ENCODE data around the gene KCNQ1.
A peak's percentile ranks its signal among the peaks of the same experiment; 100 is the strongest.

Gene KCNQ1

DNA sequence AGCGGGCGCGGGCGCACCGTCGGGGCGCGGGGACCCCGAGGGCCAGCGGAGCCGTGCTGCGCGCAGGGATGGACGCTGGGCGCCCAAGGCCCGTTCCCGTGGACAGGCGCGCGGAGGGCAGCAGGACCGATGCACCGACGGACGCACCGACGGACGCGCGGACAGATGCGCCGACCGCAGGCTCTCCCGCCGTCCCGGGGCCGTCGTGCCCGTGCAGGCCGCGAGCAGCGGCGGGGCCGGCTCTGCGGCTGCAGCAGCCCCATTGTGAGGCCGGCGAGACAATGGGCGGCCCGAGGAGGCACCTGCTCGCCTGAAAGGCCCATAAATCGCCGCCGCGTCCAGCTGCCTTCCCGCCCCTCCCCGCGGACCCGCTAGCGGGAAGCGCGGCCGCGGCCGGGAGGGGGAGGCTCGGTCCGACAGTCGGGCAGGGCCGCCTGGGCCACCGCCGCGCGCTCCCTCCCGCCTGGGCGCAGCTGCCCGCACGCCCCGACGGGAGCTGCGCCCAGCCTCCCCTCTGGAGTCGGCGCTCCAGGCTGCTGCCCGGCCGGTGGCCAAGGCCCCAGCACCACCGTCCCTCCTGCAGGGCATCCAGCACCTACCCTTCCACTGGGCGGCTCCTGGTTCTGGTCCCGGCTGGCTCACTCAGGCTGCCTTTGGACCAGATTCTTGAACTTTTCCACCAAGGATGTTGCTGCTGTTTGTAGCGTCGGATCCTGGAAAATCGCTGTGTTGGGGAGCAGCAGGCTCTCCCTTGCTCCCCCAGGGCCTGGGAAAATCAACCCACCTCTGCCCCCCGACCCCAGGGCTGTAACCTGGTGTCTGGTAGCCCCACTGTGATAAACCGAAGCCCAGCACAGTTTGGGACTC is 425.0 kb downstream of the KCNQ1 start:
- TF ChIP-seq SNAI2 (CRISPR knock-in tag; IDR thresholded peaks at IDR 0.05) (no peak), ZFP3 (CRISPR knock-in tag; IDR thresholded peaks at IDR 0.05) (no peak), OSR1 (CRISPR knock-in tag; IDR thresholded peaks at IDR 0.05) (no peak), POU6F1 (CRISPR knock-in tag; IDR thresholded peaks at IDR 0.05; ENCODE audit: borderline replicate concordance, low read depth) (no peak), ZNF70 (CRISPR knock-in tag; IDR thresholded peaks at IDR 0.05) (no peak), TOX (CRISPR knock-in tag; IDR thresholded peaks at IDR 0.05; ENCODE audit: borderline replicate concordance) (no peak), ZFP30 (CRISPR knock-in tag; IDR thresholded peaks at IDR 0.05) (no peak)
- TF ChIP-seq, protein P1, sequence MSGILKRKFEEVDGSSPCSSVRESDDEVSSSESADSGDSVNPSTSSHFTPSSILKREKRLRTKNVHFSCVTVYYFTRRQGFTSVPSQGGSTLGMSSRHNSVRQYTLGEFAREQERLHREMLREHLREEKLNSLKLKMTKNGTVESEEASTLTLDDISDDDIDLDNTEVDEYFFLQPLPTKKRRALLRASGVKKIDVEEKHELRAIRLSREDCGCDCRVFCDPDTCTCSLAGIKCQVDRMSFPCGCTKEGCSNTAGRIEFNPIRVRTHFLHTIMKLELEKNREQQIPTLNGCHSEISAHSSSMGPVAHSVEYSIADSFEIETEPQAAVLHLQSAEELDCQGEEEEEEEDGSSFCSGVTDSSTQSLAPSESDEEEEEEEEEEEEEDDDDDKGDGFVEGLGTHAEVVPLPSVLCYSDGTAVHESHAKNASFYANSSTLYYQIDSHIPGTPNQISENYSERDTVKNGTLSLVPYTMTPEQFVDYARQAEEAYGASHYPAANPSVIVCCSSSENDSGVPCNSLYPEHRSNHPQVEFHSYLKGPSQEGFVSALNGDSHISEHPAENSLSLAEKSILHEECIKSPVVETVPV (CRISPR knock-in tag; IDR thresholded peaks at IDR 0.05), result no peak
- ATAC-seq, result no peak

GRCh38 chr11:2870460-2870859 is 425.7 kb downstream of the KCNQ1 start:
- TF ChIP-seq PPARA (CRISPR knock-in tag; IDR thresholded peaks at IDR 0.05; ENCODE audit: borderline replicate concordance) (no peak), POU6F1 (CRISPR knock-in tag; IDR thresholded peaks at IDR 0.05; ENCODE audit: borderline replicate concordance, low read depth) (no peak), TOX (CRISPR knock-in tag; IDR thresholded peaks at IDR 0.05; ENCODE audit: borderline replicate concordance) (no peak)
- peak; percentile 19; the same call in 1 of the 3 replicates for ATAC-seq

DNA sequence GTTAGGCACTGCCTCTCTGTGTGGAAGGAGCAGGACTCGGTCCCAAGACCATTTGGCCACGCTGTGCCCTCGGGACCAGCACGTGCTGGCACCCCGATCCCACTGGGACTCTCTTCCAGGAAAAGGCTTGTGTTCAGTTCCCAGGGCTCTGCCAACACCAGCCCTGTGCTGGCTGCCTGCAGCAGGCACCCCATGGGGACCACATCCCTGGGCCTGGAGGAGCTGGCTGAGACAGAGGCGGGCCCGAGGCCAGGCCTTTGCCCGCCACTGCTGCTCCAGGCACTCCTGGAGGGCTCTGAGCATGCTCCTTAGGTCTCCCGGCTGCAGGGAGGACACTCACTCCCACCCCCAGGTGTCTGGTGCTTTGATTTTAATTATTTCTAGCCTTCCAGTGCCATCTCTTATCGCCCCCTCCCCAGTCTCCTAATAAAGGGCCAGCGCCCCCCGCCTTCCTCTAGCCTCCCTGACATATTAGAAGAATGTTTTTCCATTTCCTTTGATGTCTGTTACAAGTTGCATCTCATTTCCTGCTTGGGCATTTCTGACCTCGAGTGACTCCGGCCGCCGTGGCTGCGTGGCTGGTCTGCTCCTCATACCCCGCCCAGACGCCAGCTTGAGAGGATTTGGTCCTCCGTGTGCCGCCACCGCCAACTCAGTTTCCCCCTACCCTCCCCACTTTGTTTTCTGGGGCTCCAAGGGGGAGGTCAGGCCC is 426.3 kb downstream of the KCNQ1 start:
- peak; percentile 22; the same call in 2 of the 3 replicates for ATAC-seq
- TF ChIP-seq TOX (CRISPR knock-in tag; IDR thresholded peaks at IDR 0.05; ENCODE audit: borderline replicate concordance) (no peak), ZNF565 (CRISPR knock-in tag; conservative IDR thresholded peaks at IDR 0.05; ENCODE audit: low read depth) (no peak)

GRCh38 chr11:2874963-2875362 is 430.2 kb downstream of the KCNQ1 start:
- ATAC-seq, result no peak
- TF ChIP-seq POU6F1 (CRISPR knock-in tag; IDR thresholded peaks at IDR 0.05; ENCODE audit: borderline replicate concordance, low read depth), result no peak
- TF ChIP-seq TCF4 (CRISPR knock-in tag; IDR thresholded peaks at IDR 0.05; ENCODE audit: borderline replicate concordance), result no peak

GRCh38 chr11:2877474-2877873 is 432.7 kb downstream of the KCNQ1 start:
- no peak for ATAC-seq
- TF ChIP-seq ZC3H10 (CRISPR knock-in tag; IDR thresholded peaks at IDR 0.05) (no peak), TOX (CRISPR knock-in tag; IDR thresholded peaks at IDR 0.05; ENCODE audit: borderline replicate concordance) (no peak), CREB5 (CRISPR knock-in tag; IDR thresholded peaks at IDR 0.05; ENCODE audit: low read depth) (no peak), ZNF70 (CRISPR knock-in tag; IDR thresholded peaks at IDR 0.05) (no peak), ESRRG (CRISPR knock-in tag; IDR thresholded peaks at IDR 0.05) (no peak), CSDC2 (CRISPR knock-in tag; IDR thresholded peaks at IDR 0.05) (no peak), GLIS3 (CRISPR knock-in tag; IDR thresholded peaks at IDR 0.05) (no peak), PATZ1 (CRISPR knock-in tag; IDR thresholded peaks at IDR 0.05; ENCODE audit: borderline replicate concordance) (no peak), OSR1 (CRISPR knock-in tag; IDR thresholded peaks at IDR 0.05) (no peak), PPARA (CRISPR knock-in tag; IDR thresholded peaks at IDR 0.05; ENCODE audit: borderline replicate concordance) (no peak), SNAI2 (CRISPR knock-in tag; IDR thresholded peaks at IDR 0.05) (no peak), ZNF565 (CRISPR knock-in tag; conservative IDR thresholded peaks at IDR 0.05; ENCODE audit: low read depth) (no peak), BACH2 (CRISPR knock-in tag; IDR thresholded peaks at IDR 0.05; ENCODE audit: borderline replicate concordance) (no peak), TCF4 (CRISPR knock-in tag; IDR thresholded peaks at IDR 0.05; ENCODE audit: borderline replicate concordance) (no peak)

Measured in SK-N-SH treated with all-trans-retinoic acid at 6 μM for 48 hours (cell line).